RPMI8226 (cell line): Measurements from ENCODE around the gene GNGT1.
"Not testable (repeated sequence)": the region's sequence is repeated elsewhere in the genome, so short reads cannot be mapped to it uniquely, and the experiment has no call there.

ENCODE experiments used
- DNase-seq: peaks from one replicate; pipeline ENCODE4 v3.0.0-alpha.2; 2015

The GNGT1 gene

GRCh38 chr7:93910076-93910994 is 4.0 kb downstream of the GNGT1 start:
- DNase-seq, result no peak

- not testable (repeated sequence) for DNase-seq
These were observed 4.9 kb downstream of the GNGT1 start for GRCh38 chr7:93911242-93911641.

GRCh38 chr7:93911661-93912060 is 5.3 kb downstream of the GNGT1 start:
- not testable (repeated sequence) for DNase-seq

GRCh38 chr7:93913197-93913596 is 6.8 kb downstream of the GNGT1 start:
- no peak for DNase-seq

GRCh38 chr7:93914581-93915066 is 8.3 kb downstream of the GNGT1 start:
- no peak for DNase-seq

- DNase-seq, result not testable (repeated sequence)
These were observed 9.0 kb downstream of the GNGT1 start for GRCh38 chr7:93915206-93915842.

- DNase-seq, result not testable (repeated sequence)
These were observed 9.5 kb downstream of the GNGT1 start for GRCh38 chr7:93915888-93916287.

GRCh38 chr7:93916315-93916714 is 9.9 kb downstream of the GNGT1 start:
- DNase-seq, result not testable (repeated sequence)

- DNase-seq, result no peak
These were observed 14.3 kb downstream of the GNGT1 start for GRCh38 chr7:93920496-93921182.

GRCh38 chr7:93921186-93921585 is 14.8 kb downstream of the GNGT1 start:
- DNase-seq, result no peak

- DNase-seq, result no peak
These were observed 15.5 kb downstream of the GNGT1 start, which contains the start of gene GNG11 for GRCh38 chr7:93921607-93922566. Gene GNG11, plus strand, starts transcription at chr7:93921735. Its CDS starts 403 bp downstream, at chr7:93922138.

GRCh38 chr7:93923296-93923695 is 16.9 kb downstream of the GNGT1 start:
- DNase-seq, result no peak

- no peak for DNase-seq
These were observed 17.6 kb downstream of the GNGT1 start for GRCh38 chr7:93923942-93924341.

GRCh38 chr7:93926800-93927199 is 20.4 kb downstream of the GNGT1 start:
- no peak for DNase-seq

- no peak for DNase-seq
These were observed 21.2 kb downstream of the GNGT1 start for GRCh38 chr7:93927585-93927984.

- DNase-seq, result no peak
These were observed 25.3 kb downstream of the GNGT1 start for GRCh38 chr7:93931655-93932054.

- no peak for DNase-seq
These were observed 26.8 kb downstream of the GNGT1 start for GRCh38 chr7:93933156-93933555.

- no peak for DNase-seq
These were observed 28.7 kb downstream of the GNGT1 start for GRCh38 chr7:93935102-93935501.

GRCh38 chr7:93937818-93938217 is 31.5 kb downstream of the GNGT1 start:
- no peak for DNase-seq

GRCh38 chr7:93938293-93938692 is 31.9 kb downstream of the GNGT1 start:
- no peak for DNase-seq

- no peak for DNase-seq
These were observed 35.6 kb downstream of the GNGT1 start for GRCh38 chr7:93941945-93942344.
